Measurements from ENCODE around the gene MS4A8.
"Not testable (repeated sequence)": the region's sequence is repeated elsewhere in the genome, so short reads cannot be mapped to it uniquely, and the experiment has no call there.

The MS4A8 gene

DNA sequence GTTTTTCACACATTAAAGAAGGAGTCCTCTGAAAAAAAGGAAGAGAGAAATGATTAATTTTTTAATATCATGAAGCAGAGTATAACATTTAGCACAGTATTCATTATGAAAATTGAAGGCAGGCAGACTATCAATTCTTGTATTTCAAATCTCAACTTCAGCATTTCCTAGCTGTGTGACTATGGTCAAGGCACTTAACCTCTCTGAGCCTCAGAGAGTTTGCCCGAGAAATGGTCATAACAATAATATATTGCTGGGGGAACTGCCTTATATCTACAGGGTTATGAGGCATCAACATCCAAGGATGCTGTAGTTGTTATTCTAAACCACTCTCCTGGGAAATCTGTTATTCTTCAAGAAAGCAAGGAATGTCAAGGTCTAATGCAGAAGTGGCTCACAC, 26.2 kb downstream of the MS4A8 start:
- DNase-seq (ENCODE audit: low spot score): no peak

DNA sequence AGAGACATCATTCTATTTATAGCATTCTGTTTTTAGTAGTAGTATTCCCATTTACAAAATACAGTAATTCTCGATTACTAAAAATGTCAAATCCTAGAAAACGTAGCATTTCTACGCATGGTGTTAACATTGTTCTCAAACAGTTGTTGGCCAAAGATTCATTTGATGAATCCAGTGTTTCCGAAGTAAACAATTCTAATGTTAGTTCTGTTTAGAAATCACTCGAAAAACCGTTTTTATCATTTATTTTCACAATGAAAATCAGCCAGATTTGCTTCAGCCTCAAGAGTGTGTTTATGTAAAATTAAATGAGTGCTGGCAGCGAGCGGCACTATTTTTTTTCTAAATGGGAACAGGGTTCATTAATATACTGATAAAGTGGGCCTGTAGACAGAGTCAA, 32.2 kb downstream of the MS4A8 start:
- DNase-seq (ENCODE audit: low spot score): no peak

DNA sequence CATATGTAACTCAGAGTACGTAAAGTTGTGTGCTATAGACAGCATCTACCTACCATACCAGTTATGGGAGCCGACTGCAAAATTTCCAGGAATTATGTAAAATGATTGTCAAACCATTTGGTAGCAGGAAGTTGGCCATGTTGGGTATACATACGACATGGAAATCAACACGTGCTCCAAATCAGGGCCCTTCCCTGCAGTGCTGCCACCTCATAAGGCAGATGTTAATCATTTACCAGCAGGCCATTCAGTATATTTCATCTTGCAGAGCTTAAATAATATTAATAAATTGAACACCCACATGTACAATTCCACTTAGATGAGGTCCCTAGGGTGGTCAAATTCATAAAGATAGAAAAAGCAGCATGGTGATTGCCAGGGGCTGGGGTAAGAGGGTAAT, 34.9 kb downstream of the MS4A8 start:
- no peak for DNase-seq (ENCODE audit: low spot score)

DNA sequence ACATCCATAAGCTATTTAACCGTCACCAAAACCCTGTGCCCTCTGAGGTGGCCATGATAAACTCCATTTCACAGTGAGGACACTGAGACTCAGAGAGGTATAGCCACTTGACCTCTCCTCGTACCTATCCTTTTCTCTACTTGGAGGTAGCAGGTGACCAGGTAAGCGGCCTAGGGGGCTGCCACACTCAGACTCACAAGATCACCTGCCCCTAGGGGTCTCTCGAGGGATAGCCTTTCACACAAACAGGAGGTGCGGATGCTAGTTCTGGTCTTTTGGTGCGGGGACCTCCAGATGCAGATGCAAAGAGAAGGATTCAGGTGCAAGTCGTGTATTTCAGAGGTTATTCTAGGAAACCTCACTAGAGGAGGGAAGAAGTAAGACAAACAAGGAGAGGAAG, 39.7 kb downstream of the MS4A8 start:
- DNase-seq (ENCODE audit: low spot score): no peak

DNA sequence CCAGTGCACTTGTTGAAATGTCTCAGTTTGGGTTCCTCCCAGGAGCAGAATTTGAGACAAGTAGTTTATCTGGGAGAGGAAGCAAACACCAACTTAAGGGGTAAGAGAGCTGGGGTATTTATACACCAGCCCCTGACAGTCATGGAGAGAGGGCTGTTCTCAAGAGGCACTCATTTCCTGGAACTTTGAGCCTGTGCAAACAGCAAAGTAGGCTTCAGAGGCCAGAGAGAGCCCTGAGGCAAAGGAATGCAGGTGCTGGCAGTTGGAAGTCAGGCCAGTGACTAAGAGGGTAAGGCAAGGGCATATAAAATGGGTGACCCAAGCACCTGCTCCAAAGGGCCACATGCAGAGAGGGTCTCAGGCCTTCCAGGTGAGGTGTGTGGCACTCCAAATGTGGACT, 41.2 kb downstream of the MS4A8 start:
- DNase-seq (ENCODE audit: low spot score): no peak

DNA sequence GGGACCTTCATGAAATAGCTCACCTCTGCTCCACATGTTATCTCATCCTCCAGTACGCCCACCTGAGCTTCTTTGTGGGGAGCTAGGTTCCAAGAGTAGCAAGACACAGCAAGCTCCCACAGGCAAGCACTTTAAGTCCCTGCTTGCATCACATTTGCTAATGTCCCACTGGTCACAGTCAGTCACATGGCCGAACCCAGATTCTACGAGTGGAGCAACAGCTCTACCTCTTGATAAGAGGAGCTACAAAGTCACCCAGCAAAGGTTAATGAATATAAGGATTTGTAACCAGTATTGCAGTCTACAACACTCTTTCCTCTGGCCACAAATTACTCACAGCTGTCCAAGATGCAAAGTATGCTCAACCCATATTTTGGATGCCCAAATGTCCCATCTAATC, 42.0 kb downstream of the MS4A8 start:
- DNase-seq (ENCODE audit: low spot score): no peak

DNA sequence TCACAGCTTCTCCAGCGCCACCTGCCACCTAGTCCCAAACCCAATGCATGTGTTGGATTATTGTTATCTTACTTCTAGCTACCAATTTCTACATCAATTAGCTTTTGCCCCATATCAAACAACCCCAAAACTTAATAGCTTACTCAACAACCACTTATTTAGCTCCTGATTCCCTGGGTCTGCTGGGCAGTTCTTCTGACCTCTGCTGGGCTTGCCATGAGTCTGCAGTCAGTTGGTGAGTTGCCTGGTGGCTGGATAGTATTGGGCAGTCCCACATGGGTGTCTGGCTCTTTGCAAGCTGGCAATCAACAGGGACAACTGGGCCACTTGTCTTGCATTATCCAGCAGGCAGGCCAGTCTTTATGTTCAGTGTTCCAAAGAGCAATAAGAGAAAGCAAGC, 43.6 kb downstream of the MS4A8 start:
- DNase-seq (ENCODE audit: low spot score): no peak

DNA sequence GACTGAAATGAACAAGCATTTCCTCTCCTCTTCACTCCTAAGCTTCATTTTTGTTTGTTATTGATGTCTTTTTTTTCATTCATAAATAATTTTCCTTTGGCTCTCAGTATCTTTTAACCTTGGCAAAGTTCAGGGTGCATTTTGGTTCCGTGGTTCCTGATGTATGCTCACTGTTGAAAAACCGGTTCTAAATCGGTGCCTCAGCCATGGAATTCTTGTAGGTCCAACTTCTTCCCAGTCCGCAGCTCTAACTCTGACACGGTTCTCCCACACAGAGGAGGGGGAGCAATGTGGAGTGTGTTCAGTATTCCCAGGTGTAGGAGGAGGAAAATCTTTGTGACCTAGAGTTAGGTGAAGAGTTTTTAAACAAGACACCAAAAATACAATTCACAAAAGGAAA, 44.7 kb downstream of the MS4A8 start:
- no peak for DNase-seq (ENCODE audit: low spot score)

DNA sequence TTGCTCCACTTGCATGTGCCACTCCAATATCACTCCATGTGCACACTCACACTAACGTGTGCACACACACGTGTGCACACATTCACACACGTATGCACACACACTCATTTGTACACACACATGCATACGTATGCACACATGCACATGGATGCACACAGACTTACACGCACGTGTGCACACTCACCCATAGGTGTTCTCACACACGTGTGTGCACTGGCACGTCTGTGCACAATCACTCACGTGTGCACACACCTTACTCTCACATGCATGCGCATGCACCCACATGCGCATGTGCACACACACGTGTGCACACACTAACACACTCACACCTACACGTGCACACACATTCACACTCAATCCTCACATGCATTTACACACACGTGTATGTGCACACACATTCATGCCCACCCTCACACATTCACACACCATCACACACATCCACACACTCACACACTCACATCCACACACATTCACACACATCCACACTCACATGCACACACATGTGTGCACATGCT, 48.0 kb downstream of the MS4A8 start:
- DNase-seq (ENCODE audit: low spot score): no peak

DNA sequence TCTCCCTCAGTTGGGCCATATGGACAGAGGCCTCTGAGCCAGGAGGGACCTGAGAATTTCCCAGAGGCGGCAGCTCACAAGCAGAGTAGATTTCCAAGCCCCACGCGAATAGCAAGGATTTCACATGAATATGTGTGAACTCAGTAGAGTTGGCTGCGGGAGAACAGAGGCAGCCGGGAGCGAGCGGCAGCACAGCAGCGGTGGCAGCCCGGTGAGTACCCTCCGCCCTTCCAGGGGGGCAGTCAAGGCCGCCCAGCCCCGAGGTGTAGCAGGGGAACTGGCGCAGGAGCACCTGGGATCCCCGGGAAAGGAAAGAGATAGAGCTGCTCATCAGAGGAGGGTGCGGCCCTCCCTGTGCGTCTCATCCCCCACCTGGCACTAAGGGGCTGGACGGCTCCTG, 48.8 kb downstream of the MS4A8 start:
- DNase-seq (ENCODE audit: low spot score): no peak

DNA sequence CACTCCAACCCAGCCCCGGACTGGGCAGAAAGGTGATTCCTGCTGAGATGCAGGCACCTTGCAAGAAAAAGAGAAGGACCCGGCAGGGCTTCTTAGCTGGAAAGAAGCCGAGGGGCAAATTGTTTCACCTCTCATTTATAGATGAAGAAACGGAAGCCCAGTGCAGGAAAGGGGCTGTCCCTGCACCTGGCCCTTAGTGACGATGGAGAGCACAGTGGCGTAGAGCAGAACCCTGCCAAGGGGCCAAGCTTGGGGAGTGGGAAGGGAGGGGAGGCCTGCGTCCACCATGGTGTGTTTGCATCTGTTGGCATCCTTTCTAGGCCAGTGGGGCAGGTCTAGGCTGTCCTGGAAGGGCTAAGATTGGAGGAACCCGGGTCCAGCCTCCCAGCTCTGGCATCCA, 49.4 kb downstream of the MS4A8 start:
- DNase-seq (ENCODE audit: low spot score): no peak

DNA sequence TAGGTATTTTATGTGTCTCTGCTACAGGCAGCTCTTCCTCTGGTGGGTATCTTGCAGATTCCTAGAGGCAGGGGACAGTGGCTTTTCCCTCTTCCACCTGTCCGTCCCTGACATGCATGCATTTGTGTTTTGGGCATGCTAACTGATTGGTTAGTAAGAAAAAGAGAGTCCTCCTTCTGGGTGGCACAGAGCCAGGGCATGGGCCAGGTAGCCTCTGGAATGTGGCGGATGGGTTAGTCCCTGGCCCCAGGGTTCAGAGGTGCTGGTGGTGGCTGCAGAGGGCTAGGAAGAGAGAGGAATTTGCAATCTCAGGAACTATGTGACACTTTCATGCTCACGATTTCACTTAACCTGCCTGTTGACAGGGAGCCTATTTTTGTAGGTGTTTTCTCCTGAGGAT, 51.5 kb downstream of the MS4A8 start:
- no peak for DNase-seq (ENCODE audit: low spot score)

DNA sequence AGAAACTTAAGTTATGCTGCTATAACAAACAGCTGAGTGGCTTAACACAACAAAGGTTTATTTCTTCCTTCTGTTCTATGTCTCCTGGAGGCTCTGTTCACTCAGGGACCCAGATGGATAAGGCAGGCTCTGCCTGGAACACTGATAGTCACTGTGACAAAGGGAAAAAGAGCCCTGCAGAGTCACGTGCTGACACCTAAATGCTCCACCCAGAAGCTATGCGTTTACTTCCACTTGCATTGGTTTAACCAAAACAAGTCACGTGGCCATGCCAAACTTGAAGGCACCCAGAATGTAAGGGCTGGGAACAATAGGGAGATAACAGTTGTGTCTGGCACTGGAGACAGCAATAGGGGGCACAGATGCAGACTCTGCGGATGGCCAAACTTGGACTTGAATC, 53.9 kb downstream of the MS4A8 start:
- no peak for DNase-seq (ENCODE audit: low spot score)

DNA sequence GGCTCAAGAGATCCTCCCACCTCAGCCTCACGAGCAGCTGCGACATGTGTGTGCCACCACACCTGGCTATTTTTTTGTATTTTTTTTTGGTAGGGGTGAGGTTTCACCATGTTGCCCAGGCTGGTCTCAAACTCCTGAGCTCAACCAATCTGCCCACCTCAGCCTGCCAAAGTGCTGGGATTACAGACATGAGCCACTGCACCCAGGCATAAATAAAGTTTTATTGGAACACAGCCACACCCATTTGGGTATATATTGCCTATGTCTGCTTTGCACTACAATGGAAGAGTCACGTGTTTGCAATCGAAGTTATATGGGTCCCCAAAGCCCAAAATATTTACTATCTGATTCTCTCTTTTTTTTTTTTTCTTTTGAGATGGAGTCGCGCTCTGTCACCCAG, 55.5 kb downstream of the MS4A8 start:
- DNase-seq (ENCODE audit: low spot score): no peak

DNA sequence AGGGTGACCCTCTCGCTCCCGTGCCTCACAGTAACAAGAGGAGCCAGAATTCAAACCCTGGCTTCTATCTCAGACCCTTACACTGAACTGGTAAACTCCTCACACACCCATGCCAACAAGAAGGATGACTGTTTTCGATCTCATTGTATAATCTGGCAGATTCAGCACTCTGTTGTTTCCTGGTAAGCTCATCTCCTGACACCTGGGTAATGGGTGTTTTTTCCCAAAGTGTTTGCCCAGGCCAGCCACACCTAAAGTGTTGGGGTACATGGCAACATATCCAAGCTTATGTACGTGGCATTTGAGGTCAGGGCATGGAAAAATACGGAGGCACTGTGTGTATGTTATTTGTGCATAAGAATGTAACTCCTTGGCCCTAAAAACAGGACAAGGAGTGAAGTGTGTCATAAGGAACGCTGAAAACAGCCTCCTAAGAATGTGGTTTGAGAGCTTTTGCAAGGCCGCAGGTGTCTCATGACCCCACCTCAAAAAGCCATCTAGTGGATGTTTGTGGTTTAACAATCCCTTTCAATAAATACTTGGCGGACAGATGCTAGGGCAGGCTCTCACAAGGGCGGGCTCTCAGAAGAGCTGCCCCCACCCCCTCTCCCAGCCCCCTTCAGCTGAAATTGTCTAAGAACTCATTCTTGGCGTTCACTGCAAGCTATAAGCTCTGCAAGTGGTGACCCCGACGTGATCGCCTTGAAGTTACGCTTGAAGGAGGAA, 57.1 kb downstream of the MS4A8 start, which contains the start of gene MS4A15:
MS4A15 (plus strand) TSS at position 561 of the 726 bp plus-strand sequence. CDS start 6,867 bp downstream, outside the sequence.
- DNase-seq (ENCODE audit: low spot score): no peak

DNA sequence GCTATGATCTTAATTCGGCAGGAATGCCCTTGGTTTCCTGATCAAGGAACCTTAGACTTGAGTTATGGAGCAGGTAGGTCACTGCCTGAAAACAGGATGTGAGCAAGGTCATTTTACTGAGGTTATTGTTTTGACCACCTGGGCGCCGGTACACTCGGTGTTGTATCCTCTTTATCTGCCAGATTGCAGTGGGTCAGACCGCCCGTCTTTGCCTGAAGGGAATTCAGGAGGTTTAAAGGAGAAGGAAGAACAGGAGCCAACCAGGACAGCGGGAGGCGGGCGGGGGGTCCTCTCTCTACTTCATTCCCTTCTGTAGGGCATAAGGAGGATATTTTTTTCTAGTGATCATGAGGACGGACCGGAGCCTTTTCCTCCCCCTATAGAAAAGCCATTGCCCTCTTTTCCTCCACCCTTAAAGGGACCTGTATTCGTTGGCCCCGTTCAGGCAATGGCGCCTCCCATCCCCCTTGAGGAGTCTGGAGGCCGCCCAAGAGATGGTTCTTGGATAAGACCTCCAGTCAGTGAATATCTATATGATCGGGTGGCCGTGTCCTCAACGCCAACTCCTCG, 57.9 kb downstream of the MS4A8 start:
- no peak for DNase-seq (ENCODE audit: low spot score)

DNA sequence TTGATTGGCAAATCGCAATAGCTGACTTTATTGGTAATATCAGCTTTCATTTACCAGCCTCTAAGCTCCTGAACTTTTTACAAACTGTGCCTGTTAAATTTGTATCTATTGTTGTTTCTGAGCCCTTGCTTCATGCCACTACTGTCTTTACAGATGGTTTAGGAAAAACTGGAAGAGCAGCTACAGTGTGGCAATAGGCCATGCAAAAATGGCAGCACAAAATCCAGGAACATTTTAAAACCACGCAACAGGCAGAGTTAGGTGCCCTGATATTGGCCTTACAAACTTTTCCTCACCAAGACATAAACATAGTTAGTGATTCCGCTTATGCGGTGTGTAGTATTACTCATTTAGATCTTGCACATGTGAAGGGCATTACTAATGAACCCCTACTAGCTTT, 59.3 kb downstream of the MS4A8 start:
- DNase-seq (ENCODE audit: low spot score): not testable (repeated sequence)

DNA sequence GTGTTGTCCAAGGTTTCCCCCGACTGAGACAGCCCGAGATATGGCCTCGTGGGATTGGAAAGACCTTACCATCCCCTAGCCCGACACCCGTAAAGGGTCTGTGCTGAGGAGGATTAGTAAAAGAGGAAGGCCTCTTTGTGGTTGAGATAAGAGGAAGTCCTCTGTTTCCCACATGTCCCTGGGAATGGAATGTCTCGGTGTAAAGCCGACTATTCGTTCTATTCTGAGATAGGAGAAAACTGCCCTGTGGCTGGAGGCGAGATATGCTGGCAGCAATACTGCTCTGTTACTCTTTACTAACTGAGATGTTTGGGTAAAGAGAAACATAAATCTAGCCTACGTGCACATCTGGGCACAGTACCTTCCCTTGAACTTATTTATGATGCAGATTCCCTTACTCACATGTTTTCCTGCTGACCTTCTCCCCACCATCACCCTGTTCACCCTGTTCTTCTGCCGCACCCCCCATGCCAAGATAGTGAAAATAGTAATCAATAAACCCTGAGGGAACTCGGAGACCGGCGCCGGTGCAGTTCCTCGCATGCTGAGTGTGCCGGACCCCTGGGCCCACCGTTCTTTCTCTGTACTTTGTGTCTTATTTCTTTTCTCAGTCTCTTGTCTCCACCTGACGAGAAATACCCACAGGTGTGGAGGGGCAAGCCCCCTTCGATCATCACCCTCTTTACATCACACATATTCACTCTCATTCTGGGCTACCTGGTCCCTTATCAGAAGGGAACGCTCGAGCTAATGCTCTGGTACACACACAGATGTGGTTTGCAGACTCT, 60.2 kb downstream of the MS4A8 start:
- not testable (repeated sequence) for DNase-seq (ENCODE audit: low spot score)

DNA sequence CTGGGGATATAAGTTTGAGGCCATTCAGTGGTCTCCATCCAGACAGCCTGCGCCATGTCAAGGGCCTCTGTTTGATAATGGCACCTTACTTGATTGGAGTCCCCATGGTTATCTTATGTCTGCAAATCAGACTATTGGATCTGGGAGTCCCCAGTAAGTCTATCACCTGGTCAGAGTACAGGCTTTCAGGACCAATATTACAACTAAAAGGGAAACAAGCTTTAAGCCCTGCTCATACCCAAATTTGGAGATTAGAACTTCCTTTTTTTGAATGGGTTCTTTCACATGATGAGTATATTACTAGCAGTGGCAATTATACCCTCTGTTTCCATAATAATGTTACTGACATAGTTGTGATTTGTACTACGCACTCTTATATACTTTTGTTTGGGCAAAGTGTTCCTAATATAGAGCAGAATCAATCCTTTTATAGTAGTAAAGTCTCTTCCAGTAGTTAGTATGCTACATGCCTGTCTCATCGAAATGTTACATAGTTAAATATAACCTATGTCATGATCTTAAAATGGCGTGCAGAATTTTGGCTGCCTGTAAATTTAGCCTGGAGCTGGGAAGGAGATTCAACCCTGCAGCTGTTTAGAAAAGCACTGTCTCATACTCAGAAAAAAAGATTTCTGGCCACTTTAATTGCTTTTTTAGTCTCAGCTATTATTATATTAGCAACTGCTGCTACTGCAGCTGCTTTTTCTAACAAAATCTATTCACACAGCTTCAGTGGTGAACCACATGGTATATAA, 62.2 kb downstream of the MS4A8 start:
- no peak for DNase-seq (ENCODE audit: low spot score)

DNA sequence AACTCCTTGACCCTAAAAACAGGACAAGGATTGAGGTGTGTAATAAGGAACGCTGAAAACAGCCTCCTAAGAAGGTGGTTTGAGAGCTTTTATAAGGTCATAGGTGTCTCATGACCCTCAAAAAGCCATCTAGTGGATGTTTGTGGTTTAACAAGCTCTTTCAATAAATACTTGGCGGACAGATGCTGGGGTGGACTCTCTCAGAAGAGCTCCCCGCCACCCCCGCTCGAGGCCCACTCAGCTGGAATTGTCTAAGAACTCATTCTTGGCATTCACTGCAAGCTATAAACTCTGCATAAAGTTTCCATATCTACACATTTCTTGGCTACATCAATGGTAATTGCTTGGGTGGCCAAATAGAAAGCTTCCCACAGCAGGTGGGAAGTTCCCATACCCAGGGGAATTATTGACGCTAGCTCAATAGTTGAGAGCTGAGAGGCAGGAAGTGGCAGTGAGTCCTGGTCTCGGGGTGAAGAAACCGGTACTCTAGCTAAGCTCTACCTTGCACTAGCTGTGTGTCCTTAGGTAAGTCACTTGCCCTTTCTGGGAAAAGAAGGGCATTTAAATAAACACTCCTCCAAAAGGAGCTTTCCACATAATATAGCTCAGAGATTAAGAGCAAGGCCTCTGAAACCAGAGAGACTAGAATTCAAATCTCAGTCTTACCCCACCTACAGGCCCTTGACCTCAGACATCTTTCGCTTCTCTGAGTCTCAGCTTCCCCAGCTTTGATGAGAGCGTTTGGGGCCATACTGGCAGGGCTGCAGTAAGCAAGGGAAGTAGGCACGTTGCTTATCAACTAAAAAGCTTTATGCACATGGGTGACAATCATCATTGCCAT, 63.7 kb downstream of the MS4A8 start:
- no peak for DNase-seq (ENCODE audit: low spot score)

DNA sequence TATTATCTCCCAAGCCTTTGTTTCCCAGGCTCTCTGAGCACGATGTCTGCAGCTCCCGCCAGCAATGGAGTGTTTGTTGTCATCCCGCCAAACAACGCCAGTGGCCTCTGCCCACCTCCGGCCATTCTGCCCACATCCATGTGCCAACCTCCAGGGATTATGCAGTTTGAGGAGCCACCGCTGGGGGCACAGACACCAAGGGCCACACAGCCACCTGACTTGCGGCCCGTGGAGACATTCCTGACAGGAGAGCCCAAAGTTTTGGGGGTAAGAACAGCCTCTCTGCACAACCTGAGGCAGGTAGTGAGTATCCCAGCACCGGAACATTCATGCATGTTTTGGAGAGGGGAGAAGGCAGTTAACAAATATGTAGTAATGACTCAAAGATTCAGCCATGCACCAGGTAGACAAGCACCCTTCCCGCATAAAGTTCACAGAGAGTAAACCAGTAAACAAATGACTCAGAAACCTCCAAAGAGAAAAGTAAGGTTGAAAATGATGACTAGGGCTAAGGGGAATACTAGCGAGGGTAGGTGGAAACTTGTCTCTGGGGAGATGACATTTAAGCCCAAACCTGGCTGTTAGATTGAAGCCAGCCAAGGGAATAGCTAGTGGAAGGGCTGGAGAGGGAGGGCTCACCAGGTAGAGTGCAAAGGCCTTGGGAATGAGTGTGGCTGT, 64.4 kb downstream of the MS4A8 start:
- DNase-seq (ENCODE audit: low spot score): no peak
